OCI-LY7 (cell line): ENCODE measurements around the gene ATP6V0E1. TPM values are rescaled to one million over a fixed set of nuclear protein-coding genes. Genes with fewer than 3 reads are reported as not detected.
"Not testable (repeated sequence)": the region's sequence is repeated elsewhere in the genome, so short reads cannot be mapped to it uniquely, and the experiment has no call there.

ENCODE experiments used
- BruUV-seq: library from RNA; stranded (reverse); fragments of 400-500 nt; replicated peaks from 2 replicates; lab custom pipeline; 2021; lab: Mats Ljungman, UMichigan
- CTCF ChIA-PET: fragments of 300-600 bp; sonication (Branson Sonifier 250); formaldehyde crosslinking; loops from one replicate; lab custom pipeline; 2022; ENCODE audit warnings: antibody characterized with exemption; ENCODE audit not compliant: unreplicated experiment; lab: Charles Lee
- POLR2A ChIA-PET: fragments of 300-600 bp; sonication (Branson Sonifier 250); formaldehyde crosslinking; loops from one replicate; lab custom pipeline; 2022; ENCODE audit warnings: antibody characterized with exemption; lab: Charles Lee
- DNase-seq: peaks from one replicate; pipeline ENCODE4 v3.0.0-alpha.2; 2015; ENCODE audit warnings: low spot score
- H2AFZ ChIP-seq: fragments of 200-600 bp; sonication (generic), shearing (Covaris generic); 2 replicates; pipeline ENCODE4 v1.6.1; 2014; ENCODE audit warnings: mild to moderate bottlenecking, antibody characterized with exemption, low read length, moderate library complexity
- H3K27ac ChIP-seq: fragments of 200-600 bp; sonication (generic); 2 replicates; pipeline ENCODE4 v1.5.1; 2014; ENCODE audit warnings: mixed run types, low read depth, mild to moderate bottlenecking, moderate library complexity, low read length, inconsistent platforms; ENCODE audit not compliant: poor library complexity, severe bottlenecking
- H3K36me3 ChIP-seq: fragments of 200-600 bp; sonication (generic); 2 replicates; pipeline ENCODE4 v1.6.1; 2014; ENCODE audit warnings: mild to moderate bottlenecking, antibody characterized with exemption, low read length, moderate library complexity, mixed read lengths; ENCODE audit not compliant: insufficient read depth
- H3K4me1 ChIP-seq: fragments of 200-600 bp; sonication (generic); 2 replicates; pipeline ENCODE4 v1.5.1; 2014; ENCODE audit warnings: mild to moderate bottlenecking, low read length; ENCODE audit not compliant: insufficient read depth, poor library complexity, severe bottlenecking
- H3K4me2 ChIP-seq: fragments of 200-600 bp; sonication (generic); 2 replicates; pipeline ENCODE4 v1.6.1; 2014; ENCODE audit warnings: mild to moderate bottlenecking, low read length
- H3K4me3 ChIP-seq: fragments of 200-600 bp; sonication (generic); 2 replicates; pipeline ENCODE4 v1.5.1; 2014; ENCODE audit warnings: mild to moderate bottlenecking, low read depth, low read length; ENCODE audit not compliant: poor library complexity, severe bottlenecking
- H3K79me2 ChIP-seq: fragments of 200-600 bp; sonication (generic); 2 replicates; pipeline ENCODE4 v1.6.1; 2016; ENCODE audit warnings: low read depth, mild to moderate bottlenecking, low read length, moderate library complexity, mixed read lengths; ENCODE audit not compliant: insufficient read depth
- H3K9me2 ChIP-seq: fragments of 200-600 bp; sonication (generic); 2 replicates; pipeline ENCODE4 v1.6.1; 2016; ENCODE audit warnings: mild to moderate bottlenecking, low read length, mixed read lengths; ENCODE audit not compliant: insufficient read depth
- H3K9me3 ChIP-seq: fragments of 200-600 bp; sonication (generic); 2 replicates; pipeline ENCODE4 v1.6.1; 2014; ENCODE audit warnings: mild to moderate bottlenecking, mixed run types, low read length, mixed read lengths
- H4K20me1 ChIP-seq: fragments of 200-600 bp; sonication (generic); 2 replicates; pipeline ENCODE4 v1.6.1; 2014; ENCODE audit warnings: mild to moderate bottlenecking, antibody characterized with exemption, low read length, moderate library complexity, mixed read lengths; ENCODE audit not compliant: insufficient read depth
- CTCF ChIP-seq: fragments of 200-600 bp; sonication (generic); conservative IDR thresholded peaks from 2 replicates; pipeline ENCODE4 v1.5.1; 2014; ENCODE audit warnings: mild to moderate bottlenecking, antibody characterized with exemption, low read length, moderate library complexity, mixed read lengths
- EZH2phosphoT487 ChIP-seq: fragments of 200-600 bp; sonication (generic); IDR thresholded peaks from 2 replicates; pipeline ENCODE4 v1.6.1; 2018; ENCODE audit warnings: low read depth, borderline replicate concordance, mild to moderate bottlenecking, mixed run types, antibody characterized with exemption, low read length, moderate library complexity, mixed read lengths
- intact Hi-C: fragments of 100-400 bp; cut with micrococcal nuclease; formaldehyde crosslinking; loops from one replicate; pipeline ENCODE4 v1.10.0; 2022; ENCODE audit not compliant: unreplicated experiment
- small RNA-seq: library from RNA; depleted of rRNA; stranded (forward); fragments of <200 nt; gene quantifications from one replicate; pipeline ENCODE3, GENCODE V24; 2014
- total RNA-seq, 2 experiments: library from RNA; depleted of rRNA in 1 of 2; stranded (reverse); fragments of >200 nt in 1 of 2; shearing (Covaris generic) in 1 of 2; gene quantifications; 2 replicates each; pipeline ENCODE4 v1.2.3, GENCODE V29; 2014 to 2022

Gene ATP6V0E1
- total RNA-seq, 2 experiments from 2014 or later, result 39.9 to 59.4 TPM

- BruUV-seq, result no TSS peak
- H3K9me3 ChIP-seq, result no peaks in the 10 kb centered on the region
- intact Hi-C loops, result no loop called here
- POLR2A ChIA-PET, result interaction anchor here (0.6 to 0.7 kb wide), 2 partner anchors 16 to 103 kb away, joined by 3 to 5 read pairs; no protein-coding TSS in a partner anchor
- no peaks in the 10 kb centered on the region for H3K36me3 ChIP-seq
- H2AFZ ChIP-seq, result no peak overlapping the region
- CTCF ChIA-PET, result no interaction called here
- H3K9me2 ChIP-seq, result no peaks in the 10 kb centered on the region
- no peak for TF ChIP-seq EZH2phosphoT487
- TF ChIP-seq CTCF, result no peak
- H4K20me1 ChIP-seq, result no peaks in the 10 kb centered on the region
- H3K79me2 ChIP-seq, result no peaks in the 10 kb centered on the region
- H3K4me3 ChIP-seq, result no peak overlapping the region
- H3K4me2 ChIP-seq, result no peak overlapping the region
- H3K4me1 ChIP-seq, result no peaks in the 10 kb centered on the region
- DNase-seq, result no peak
- no peak overlapping the region for H3K27ac ChIP-seq
Measured at GRCh38 chr5:173075970-173076369, 92.4 kb downstream of the ATP6V0E1 start.

- H3K36me3 ChIP-seq, CTCF ChIA-PET, BruUV-seq, H2AFZ ChIP-seq, H3K4me2 ChIP-seq, H3K4me1 ChIP-seq, H3K4me3 ChIP-seq, intact Hi-C loops, H3K79me2 ChIP-seq, H3K27ac ChIP-seq, H3K9me2 ChIP-seq, H3K9me3 ChIP-seq, DNase-seq, H4K20me1 ChIP-seq: not testable (repeated sequence)
- POLR2A ChIA-PET, result interaction anchor here (0.7 kb wide), 1 partner anchor 16 kb away, joined by 5 read pairs; no protein-coding TSS in a partner anchor
Measured at GRCh38 chr5:173076471-173076870, 92.9 kb downstream of the ATP6V0E1 start.

GRCh38 chr5:173078878-173079277 is 95.3 kb downstream of the ATP6V0E1 start:
- no peak overlapping the region for H3K27ac ChIP-seq
- H3K36me3 ChIP-seq, result no peaks in the 10 kb centered on the region; the same call in 1 of the 2 replicates
- no peaks in the 10 kb centered on the region for H4K20me1 ChIP-seq
- no peaks in the 10 kb centered on the region for H3K4me1 ChIP-seq
- ChIA-PET CTCF (no interaction called here), POLR2A (interaction anchor here (0.6 kb wide), 1 partner anchor 17 kb away, joined by 3 read pairs; no protein-coding TSS in a partner anchor)
- BruUV-seq, result no TSS peak
- no peak overlapping the region for H3K4me3 ChIP-seq
- no peaks in the 10 kb centered on the region for H3K9me2 ChIP-seq
- DNase-seq, result no peak
- no peaks in the 10 kb centered on the region for H3K9me3 ChIP-seq
- intact Hi-C loops, result no loop called here
- no peaks in the 10 kb centered on the region for H3K79me2 ChIP-seq
- H3K4me2 ChIP-seq, result no peak overlapping the region
- no peak overlapping the region for H2AFZ ChIP-seq
- TF ChIP-seq EZH2phosphoT487 (no peak), CTCF (no peak)

Small RNA genes within 50 kb of the gene (small RNA-seq; reads per million reads assigned to genes)
- gene RF00019 (not detected), gene SNORA74B (20.1 reads per million, percentile 97 among the genes with 10 or more reads in this experiment)

Other genes starting within 250 kb of the ATP6V0E1 start
- 5.3 and 7.0 TPM in 2 replicates for gene DUSP1, start 212.6 kb upstream of the ATP6V0E1 start, total RNA-seq (2014; rRNA removed; shearing (Covaris generic))
- 4.5 and 5.3 TPM in 2 replicates for gene DUSP1, start 212.6 kb upstream of the ATP6V0E1 start, total RNA-seq (2022)
- 101 and 125 TPM in 2 replicates for gene ERGIC1, start 149.5 kb upstream of the ATP6V0E1 start, total RNA-seq (2014; rRNA removed; shearing (Covaris generic))
- 178 and 201 TPM in 2 replicates for gene ERGIC1, start 149.5 kb upstream of the ATP6V0E1 start, total RNA-seq (2022)
- gene RPL26L1, start 24.3 kb upstream of the ATP6V0E1 start, total RNA-seq (2014; rRNA removed; shearing (Covaris generic)), result 34.5 and 45.0 TPM in 2 replicates
- 48.4 and 63.1 TPM in 2 replicates for gene RPL26L1, start 24.3 kb upstream of the ATP6V0E1 start, total RNA-seq (2022)
- gene CREBRF, start 72.6 kb downstream of the ATP6V0E1 start, total RNA-seq (2014; rRNA removed; shearing (Covaris generic)), result 12.5 and 17.4 TPM in 2 replicates
- 12.1 and 14.5 TPM in 2 replicates for gene CREBRF, start 72.6 kb downstream of the ATP6V0E1 start, total RNA-seq (2022)
- gene BNIP1, start 160.8 kb downstream of the ATP6V0E1 start, total RNA-seq (2014; rRNA removed; shearing (Covaris generic)), result 15.2 and 23.1 TPM in 2 replicates
- 16.8 and 17.9 TPM in 2 replicates for gene BNIP1, start 160.8 kb downstream of the ATP6V0E1 start, total RNA-seq (2022)